OCI-LY7 (cell line): Measurements from ENCODE around the gene MYCBPAP.

Experiments used
- CTCF ChIP-seq: fragments of 200-600 bp; sonication (generic); conservative IDR thresholded peaks from 2 replicates; pipeline ENCODE4 v1.5.1; 2014; ENCODE audit warnings: mild to moderate bottlenecking, antibody characterized with exemption, low read length, moderate library complexity, mixed read lengths
- EZH2phosphoT487 ChIP-seq: fragments of 200-600 bp; sonication (generic); IDR thresholded peaks from 2 replicates; pipeline ENCODE4 v1.6.1; 2018; ENCODE audit warnings: low read depth, borderline replicate concordance, mild to moderate bottlenecking, mixed run types, antibody characterized with exemption, low read length, moderate library complexity, mixed read lengths

GRCh38 chr17:50549969-50550368 lies 41.7 kb downstream of the MYCBPAP start:
- TF ChIP-seq CTCF = no peak
- TF ChIP-seq EZH2phosphoT487 = no peak
